Esophagus squamous epithelium (tissue), 5 donors: ENCODE results near the gene ENOX1. TPM values are rescaled to one million over a fixed set of nuclear protein-coding genes. Genes with fewer than 3 reads are reported as not detected.

ENCODE experiments used
- DNase-seq: peaks from one replicate; lab custom pipeline; 2025; lab: John Stamatoyannopoulos, UW
- H3K27ac ChIP-seq, 4 donors: fragments of 200-600 bp; sonication (generic); one replicate each; pipeline ENCODE4 v1.5.1; 2016 to 2019; ENCODE audit warnings: mild to moderate bottlenecking in 1 of 4
- H3K27me3 ChIP-seq, 4 donors: fragments of 200-600 bp; sonication (generic); 1 replicate in 3 of 4; 2 replicates in 1 of 4; pipeline versions ENCODE4 v1.5.1 to v1.6.0; 2017 to 2021; ENCODE audit warnings: antibody characterized with exemption in 1 of 4
- H3K36me3 ChIP-seq, 3 donors: fragments of 200-600 bp; sonication (generic); one replicate each; pipeline ENCODE4 v1.5.1; 2016 to 2019
- H3K4me1 ChIP-seq, 3 donors: fragments of 200-600 bp; sonication (generic); one replicate each; pipeline ENCODE4 v1.5.1; 2017 to 2019
- H3K4me3 ChIP-seq, 4 donors: fragments of 200-600 bp; sonication (generic); 1 replicate in 3 of 4; 2 replicates in 1 of 4; pipeline ENCODE4 v1.5.1; 2016 to 2019; ENCODE audit warnings: mild to moderate bottlenecking in 2 of 4, moderate library complexity in 1 of 4
- H3K9me3 ChIP-seq, 3 donors: fragments of 200-600 bp; sonication (generic); one replicate each; pipeline ENCODE4 v1.5.1; 2016 to 2019
- POLR2A ChIP-seq, 4 donors: fragments of 450-650 bp; IDR thresholded peaks; one replicate each; pipeline ENCODE4 v1.6.1; 2017; ENCODE audit warnings: antibody characterized with exemption in 4 of 4, mild to moderate bottlenecking in 4 of 4, moderate library complexity in 3 of 4
- WGBS, 2 donors: methylation state at CpG; one replicate each; pipeline ENCODE4 v1.1.5; 2018; 5-methylcytosine and 5-hydroxymethylcytosine counted together
- intact Hi-C: fragments of 100-400 bp; cut with DNase I; formaldehyde crosslinking; loops from one replicate; pipeline ENCODE4 v1.15.0; 2022
- total RNA-seq, 4 donors: library from RNA; depleted of rRNA; stranded (reverse); fragments of >200 nt; gene quantifications; one replicate each; pipeline ENCODE4 v1.1.0, GENCODE V29; 2016
- TF ChIP-seq, protein P1 (sequence below), 6 experiments: fragments of 450-650 bp in 4 of 6; fragments of 200-600 bp in 2 of 6; sonication (generic) in 2 of 6; IDR thresholded peaks; one replicate each; pipeline ENCODE4 v1.5.1; 2016 to 2019; ENCODE audit warnings: antibody characterized with exemption in 6 of 6, mild to moderate bottlenecking in 4 of 6, moderate library complexity in 4 of 6
- donor health status: DM: yes; HTN: yes; CAD: no.

ENOX1 gene
- total RNA-seq, 4 donors from 2014 or later = 0.48 to 0.76 TPM; not detected in 2

DNA sequence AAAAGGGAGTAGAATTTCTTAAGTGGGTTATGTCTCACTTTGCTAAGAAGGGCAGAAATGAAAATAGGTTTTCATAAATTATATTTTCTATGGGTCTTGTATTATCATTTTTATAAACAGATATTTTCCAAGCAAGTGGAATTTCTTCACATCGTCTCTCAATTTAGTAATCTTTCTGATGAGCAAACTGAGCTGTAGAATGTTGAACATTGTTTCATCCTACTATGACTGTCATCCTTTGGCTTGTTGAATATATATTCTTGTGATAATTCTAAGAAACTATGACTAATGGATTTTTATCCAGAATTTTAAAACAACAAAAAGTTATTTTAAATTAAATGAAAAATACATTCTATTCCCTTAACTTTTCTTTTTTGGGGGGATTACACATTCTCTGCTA lies 313.8 kb downstream of the ENOX1 start:
- no peaks in the 10 kb centered on the region for H3K9me3 ChIP-seq
- intact Hi-C loops = no loop called here
- TF ChIP-seq, protein P1, sequence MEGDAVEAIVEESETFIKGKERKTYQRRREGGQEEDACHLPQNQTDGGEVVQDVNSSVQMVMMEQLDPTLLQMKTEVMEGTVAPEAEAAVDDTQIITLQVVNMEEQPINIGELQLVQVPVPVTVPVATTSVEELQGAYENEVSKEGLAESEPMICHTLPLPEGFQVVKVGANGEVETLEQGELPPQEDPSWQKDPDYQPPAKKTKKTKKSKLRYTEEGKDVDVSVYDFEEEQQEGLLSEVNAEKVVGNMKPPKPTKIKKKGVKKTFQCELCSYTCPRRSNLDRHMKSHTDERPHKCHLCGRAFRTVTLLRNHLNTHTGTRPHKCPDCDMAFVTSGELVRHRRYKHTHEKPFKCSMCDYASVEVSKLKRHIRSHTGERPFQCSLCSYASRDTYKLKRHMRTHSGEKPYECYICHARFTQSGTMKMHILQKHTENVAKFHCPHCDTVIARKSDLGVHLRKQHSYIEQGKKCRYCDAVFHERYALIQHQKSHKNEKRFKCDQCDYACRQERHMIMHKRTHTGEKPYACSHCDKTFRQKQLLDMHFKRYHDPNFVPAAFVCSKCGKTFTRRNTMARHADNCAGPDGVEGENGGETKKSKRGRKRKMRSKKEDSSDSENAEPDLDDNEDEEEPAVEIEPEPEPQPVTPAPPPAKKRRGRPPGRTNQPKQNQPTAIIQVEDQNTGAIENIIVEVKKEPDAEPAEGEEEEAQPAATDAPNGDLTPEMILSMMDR (IDR thresholded peaks at IDR 0.05) = no peak
- no peak for TF ChIP-seq POLR2A (IDR thresholded peaks at IDR 0.05)

DNA sequence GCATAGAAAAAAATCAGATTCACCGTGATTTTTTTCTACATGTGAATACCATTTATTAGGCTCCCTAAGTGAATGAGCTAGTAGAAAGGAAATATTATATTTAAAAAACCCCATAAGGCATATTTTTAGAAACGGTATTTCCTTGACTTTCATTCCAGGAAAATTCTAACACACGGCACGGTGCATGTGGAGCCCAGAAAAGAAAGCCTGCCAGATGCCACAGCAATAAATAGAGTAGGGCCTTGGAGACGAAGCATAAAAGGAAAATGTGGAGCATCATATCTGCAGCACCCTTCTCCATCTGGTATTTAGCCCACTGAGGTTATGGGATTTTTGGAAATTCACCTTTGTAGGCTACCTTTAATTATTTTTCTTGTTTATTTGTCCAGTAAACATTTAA lies 314.4 kb downstream of the ENOX1 start:
- DNase-seq = no peak
- H3K36me3 ChIP-seq = no peaks in the 10 kb centered on the region
- no peaks in the 10 kb centered on the region for H3K4me1 ChIP-seq
- TF ChIP-seq, protein P1 (IDR thresholded peaks at IDR 0.05) = no peak
- TF ChIP-seq POLR2A (IDR thresholded peaks at IDR 0.05) = no peak
- H3K27me3 ChIP-seq = no peaks in the 10 kb centered on the region
- no peaks in the 10 kb centered on the region for H3K9me3 ChIP-seq
- no peak overlapping the region for H3K27ac ChIP-seq
- intact Hi-C loops = no loop called here
- 30 to 43% methylated on average over 5 of the region's 5 CpGs for WGBS, 2 donors
- no peak overlapping the region for H3K4me3 ChIP-seq

More for the DNA sequence above, 313.8 kb downstream of the ENOX1 start:
- DNase-seq = no peak
- Histone ChIP-seq H3K4me3 (no peak overlapping the region), H3K36me3 (no peaks in the 10 kb centered on the region), H3K27ac (no peak overlapping the region), H3K27me3 (no peaks in the 10 kb centered on the region), H3K4me1 (no peaks in the 10 kb centered on the region)
- 0 to 71% methylated on average over 1 of the region's 1 CpG for WGBS, 2 donors

DNA sequence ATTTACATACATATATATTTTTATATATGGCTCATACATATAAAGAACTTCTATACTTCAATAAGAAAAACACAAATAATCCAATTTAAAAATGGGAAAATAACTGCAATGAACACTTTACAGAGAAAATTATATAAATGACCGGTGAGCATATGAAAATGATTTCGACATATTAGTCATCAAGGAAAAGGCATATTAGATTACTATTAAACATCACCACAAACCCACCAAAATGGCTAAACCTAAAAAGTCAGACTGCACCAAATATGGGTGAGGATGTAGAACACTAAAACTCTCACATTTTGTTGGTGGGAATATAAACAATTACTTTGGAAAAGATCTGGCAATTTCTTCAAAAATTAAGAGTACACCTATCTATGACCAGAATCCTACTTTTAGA lies 316.2 kb downstream of the ENOX1 start:
- H3K9me3 ChIP-seq = no peaks in the 10 kb centered on the region
- intact Hi-C loops = no loop called here
- no peak overlapping the region for H3K4me3 ChIP-seq
- no peak for DNase-seq
- H3K27ac ChIP-seq = no peak overlapping the region
- 90 to 93% methylated on average over 2 of the region's 2 CpGs for WGBS, 2 donors
- H3K4me1 ChIP-seq = no peaks in the 10 kb centered on the region
- no peak for TF ChIP-seq POLR2A (IDR thresholded peaks at IDR 0.05)
- TF ChIP-seq, protein P1 (IDR thresholded peaks at IDR 0.05) = no peak
- H3K27me3 ChIP-seq = no peaks in the 10 kb centered on the region
- no peaks in the 10 kb centered on the region for H3K36me3 ChIP-seq

DNA sequence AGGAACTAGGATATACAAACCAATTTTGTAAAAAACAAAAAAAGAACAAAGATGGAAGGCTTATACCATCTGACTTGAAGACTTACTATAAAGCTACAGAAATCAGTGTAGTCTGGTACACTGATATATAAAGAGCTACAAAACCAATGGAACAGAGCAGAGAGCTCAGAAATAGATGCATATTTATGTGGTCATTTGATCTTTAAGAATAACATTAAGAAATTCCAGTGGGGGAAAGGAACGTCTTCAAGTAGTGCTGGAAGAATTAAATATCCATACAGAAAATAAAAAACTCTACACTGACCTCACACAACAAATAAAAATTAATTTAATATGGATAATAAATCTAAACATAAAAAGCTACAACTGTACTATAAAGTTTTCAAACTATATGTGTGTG lies 317.0 kb downstream of the ENOX1 start:
- intact Hi-C loops = no loop called here
- no peak for TF ChIP-seq POLR2A (IDR thresholded peaks at IDR 0.05)
- TF ChIP-seq, protein P1 (IDR thresholded peaks at IDR 0.05) = no peak
- Histone ChIP-seq H3K36me3 (no peaks in the 10 kb centered on the region), H3K27me3 (no peaks in the 10 kb centered on the region), H3K27ac (no peak overlapping the region), H3K9me3 (no peaks in the 10 kb centered on the region), H3K4me1 (no peaks in the 10 kb centered on the region), H3K4me3 (no peak overlapping the region)
- DNase-seq = no peak
- 71 to 76% methylated on average over 1 of the region's 1 CpG for WGBS, 2 donors

DNA sequence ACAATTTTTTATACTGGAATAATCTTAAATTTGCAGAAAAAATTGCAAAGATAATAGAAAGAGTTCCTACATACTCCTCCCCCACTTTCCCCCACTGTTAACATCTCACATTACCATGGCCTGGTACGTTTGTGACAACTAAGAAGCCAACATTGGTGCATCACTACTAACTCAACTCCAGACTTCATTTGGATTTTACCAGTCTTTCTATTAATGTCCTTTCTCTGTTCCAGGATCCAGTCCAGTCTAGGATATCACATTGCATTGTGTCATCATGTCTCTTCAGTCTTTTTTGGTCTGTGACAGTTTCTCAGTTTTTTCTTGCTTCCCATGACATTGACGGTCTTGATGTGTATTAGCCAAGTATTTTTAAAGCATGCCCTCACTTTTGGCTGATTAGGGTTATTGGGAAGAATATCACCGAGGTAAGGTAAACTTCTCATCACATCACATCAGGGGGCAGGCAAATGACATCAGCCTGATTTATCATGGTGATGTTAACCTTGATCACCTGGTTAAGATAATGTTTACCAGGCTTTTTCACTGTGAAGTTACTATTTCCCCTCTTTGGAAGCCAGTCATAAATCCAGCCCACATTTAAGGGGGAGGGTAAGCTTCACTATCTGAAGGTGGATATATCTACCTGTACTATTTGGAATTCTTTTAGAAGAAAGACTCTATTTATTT lies 322.1 kb downstream of the ENOX1 start:
- WGBS, 2 donors = 78 to 79% methylated on average over 3 of the region's 3 CpGs
- no peak for TF ChIP-seq POLR2A (IDR thresholded peaks at IDR 0.05)
- TF ChIP-seq, protein P1 (IDR thresholded peaks at IDR 0.05) = no peak
- DNase-seq = no peak
- Histone ChIP-seq H3K27ac (no peak overlapping the region), H3K27me3 (no peaks in the 10 kb centered on the region), H3K4me3 (no peak overlapping the region), H3K4me1 (no peaks in the 10 kb centered on the region), H3K36me3 (no peaks in the 10 kb centered on the region), H3K9me3 (no peaks in the 10 kb centered on the region)
- intact Hi-C loops = no loop called here
